PC-3 (cell line): ENCODE data around the gene DDAH2. TPM values are rescaled to one million over a fixed set of nuclear protein-coding genes. Genes with fewer than 3 reads are reported as not detected.

Source experiments
- ATAC-seq: fragments of 200-7000 bp; cut with Tn5 transposase; 2 replicates; pipeline ENCODE4 v1.9.1; 2020; ENCODE audit warnings: mild to moderate bottlenecking, moderate library complexity
- BruUV-seq: library from RNA; stranded (reverse); fragments of 400-500 nt; replicated peaks from 2 replicates; lab custom pipeline; 2021; lab: Mats Ljungman, UMichigan
- CTCF ChIA-PET: fragments of 300-600 bp; sonication (Branson Sonifier 250); formaldehyde crosslinking; loops from one replicate; lab custom pipeline; 2022; ENCODE audit warnings: antibody characterized with exemption; lab: Charles Lee
- POLR2A ChIA-PET: fragments of 300-600 bp; sonication (Branson Sonifier 250); formaldehyde crosslinking; loops from one replicate; lab custom pipeline; 2022; ENCODE audit warnings: antibody characterized with exemption; ENCODE audit not compliant: unreplicated experiment; lab: Charles Lee
- DNase-seq: peaks from one replicate; pipeline ENCODE4 v3.0.0-alpha.2; 2015
- H2AFZ ChIP-seq: fragments of 300-600 bp; sonication (generic); 2 replicates; pipeline ENCODE4 v1.6.0; 2016; ENCODE audit warnings: antibody characterized with exemption, low read length
- H3F3A ChIP-seq: fragments of 300-600 bp; sonication (generic); one replicate; pipeline ENCODE4 v1.6.0; 2017; ENCODE audit warnings: antibody characterized with exemption, low read length, control low read depth, mild to moderate bottlenecking; ENCODE audit not compliant: unreplicated experiment
- H3K27ac ChIP-seq: fragments of 300-600 bp; sonication (generic); 2 replicates; pipeline ENCODE4 v1.5.1; 2016; ENCODE audit warnings: mild to moderate bottlenecking, low read length
- H3K27me3 ChIP-seq: fragments of 300-600 bp; sonication (generic); 2 replicates; pipeline ENCODE4 v1.6.1; 2016; ENCODE audit warnings: low read length, mixed read lengths
- H3K36me3 ChIP-seq: fragments of 300-600 bp; sonication (generic); 2 replicates; pipeline ENCODE4 v1.6.1; 2016; ENCODE audit warnings: low read depth, mixed run types, low read length, mixed read lengths
- H3K4me1 ChIP-seq: fragments of 300-600 bp; sonication (generic); 2 replicates; pipeline ENCODE4 v1.5.1; 2016; ENCODE audit warnings: low read length; ENCODE audit not compliant: insufficient read depth
- H3K4me2 ChIP-seq: fragments of 300-600 bp; sonication (generic); 2 replicates; pipeline ENCODE4 v1.6.0; 2016; ENCODE audit warnings: low read length
- H3K4me3 ChIP-seq: fragments of 300-600 bp; sonication (generic); 2 replicates; pipeline ENCODE4 v1.5.1; 2016; ENCODE audit warnings: mild to moderate bottlenecking, low read length, mixed read lengths
- H3K79me2 ChIP-seq: fragments of 300-600 bp; sonication (generic); 2 replicates; pipeline ENCODE4 v1.6.1; 2017; ENCODE audit warnings: low read length, mixed read lengths
- H3K9ac ChIP-seq: fragments of 300-600 bp; sonication (generic); 2 replicates; pipeline ENCODE4 v1.6.0; 2016; ENCODE audit warnings: mild to moderate bottlenecking, low read length
- H3K9me2 ChIP-seq: fragments of 300-600 bp; sonication (generic); replicated peaks from 2 replicates; pipeline ENCODE4 v1.6.1; 2016; ENCODE audit warnings: mixed run types, low read length, mixed read lengths
- H3K9me3 ChIP-seq: fragments of 300-600 bp; sonication (generic); 2 replicates; pipeline ENCODE4 v1.6.1; 2016; ENCODE audit warnings: low read length, mixed read lengths
- H4K20me1 ChIP-seq: fragments of 300-600 bp; sonication (generic); 2 replicates; pipeline ENCODE4 v1.6.1; 2016; ENCODE audit warnings: low read length, mixed read lengths
- EZH2 ChIP-seq: fragments of 300-600 bp; sonication (generic); IDR thresholded peaks from one replicate; pipeline ENCODE4 v1.6.1; 2017; ENCODE audit warnings: antibody characterized with exemption, mild to moderate bottlenecking, low read length; ENCODE audit not compliant: unreplicated experiment
- EZH2phosphoT487 ChIP-seq: fragments of 300-600 bp; sonication (generic); IDR thresholded peaks from 2 replicates; pipeline ENCODE4 v1.6.1; 2018; ENCODE audit warnings: mild to moderate bottlenecking, antibody characterized with exemption, low read length, borderline replicate concordance
- intact Hi-C: fragments of 100-400 bp; cut with micrococcal nuclease; formaldehyde crosslinking; loops from 2 replicates; pipeline ENCODE4 v1.9.0; 2023
- total RNA-seq: library from RNA; depleted of rRNA; stranded (reverse); fragments of >200 nt; gene quantifications from 2 replicates; pipeline ENCODE4 v1.2.3, GENCODE V29; 2014
- TF ChIP-seq, protein P1 (sequence below): fragments of 300-600 bp; sonication (generic); conservative IDR thresholded peaks from 2 replicates; pipeline ENCODE4 v1.5.1; 2017; ENCODE audit warnings: antibody characterized with exemption, low read depth, mild to moderate bottlenecking, low read length

DDAH2 gene
- total RNA-seq, 1 experiment from 2014 or later, result 65.5 TPM

DNA sequence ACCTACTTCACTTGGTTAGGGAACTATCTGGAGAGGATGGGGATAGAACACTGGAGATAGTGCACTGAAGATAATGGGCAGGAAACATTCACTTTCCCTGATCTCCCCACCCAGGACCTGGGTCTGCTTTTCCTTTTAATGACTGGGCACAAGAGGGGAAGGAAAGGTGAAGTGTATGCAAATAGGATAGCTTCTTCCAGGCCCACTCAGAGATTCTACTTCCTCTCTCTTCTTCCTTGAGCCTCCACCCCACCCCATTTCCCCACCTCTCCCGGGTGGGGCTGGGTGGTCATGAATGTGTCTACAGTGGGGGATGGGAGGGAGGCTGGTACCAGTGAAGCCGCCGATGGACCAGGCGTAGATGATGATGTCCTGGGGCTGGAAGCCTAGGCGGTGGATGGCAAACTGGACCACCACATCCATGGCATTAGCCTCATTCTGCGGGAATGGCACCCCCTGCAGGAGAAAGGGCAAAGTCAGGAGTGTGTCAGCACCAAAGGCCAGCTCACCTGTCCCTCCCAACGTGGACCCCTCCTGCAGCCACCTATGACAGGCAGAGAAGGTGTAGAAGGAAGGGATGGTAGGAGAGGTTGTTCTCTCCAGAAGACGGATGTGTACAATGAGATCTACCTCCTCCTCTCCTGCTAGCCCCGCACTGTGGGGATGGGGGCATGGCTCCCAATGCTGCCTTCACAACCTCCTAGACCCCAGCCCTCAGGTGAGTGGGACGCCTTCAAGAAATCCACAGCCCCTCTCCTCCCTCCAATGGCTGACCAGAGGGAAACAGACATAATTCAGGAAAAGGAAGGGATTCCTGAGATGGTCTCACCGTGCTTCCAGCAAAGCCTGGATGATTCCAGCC is 39.6 kb downstream of the DDAH2 start:
- H3K9me2 ChIP-seq, result no peaks in the 10 kb centered on the region
- ATAC-seq, result 0 out of 2 replicates have a peak, but pooled peaks have one; percentile 35
- no peak overlapping the region for H2AFZ ChIP-seq
- BruUV-seq, result no TSS peak
- CTCF ChIA-PET, result no interaction called here
- H4K20me1 ChIP-seq, result no peaks in the 10 kb centered on the region
- no peak overlapping the region for H3K4me2 ChIP-seq
- DNase-seq, result no peak
- TF ChIP-seq, protein P1, sequence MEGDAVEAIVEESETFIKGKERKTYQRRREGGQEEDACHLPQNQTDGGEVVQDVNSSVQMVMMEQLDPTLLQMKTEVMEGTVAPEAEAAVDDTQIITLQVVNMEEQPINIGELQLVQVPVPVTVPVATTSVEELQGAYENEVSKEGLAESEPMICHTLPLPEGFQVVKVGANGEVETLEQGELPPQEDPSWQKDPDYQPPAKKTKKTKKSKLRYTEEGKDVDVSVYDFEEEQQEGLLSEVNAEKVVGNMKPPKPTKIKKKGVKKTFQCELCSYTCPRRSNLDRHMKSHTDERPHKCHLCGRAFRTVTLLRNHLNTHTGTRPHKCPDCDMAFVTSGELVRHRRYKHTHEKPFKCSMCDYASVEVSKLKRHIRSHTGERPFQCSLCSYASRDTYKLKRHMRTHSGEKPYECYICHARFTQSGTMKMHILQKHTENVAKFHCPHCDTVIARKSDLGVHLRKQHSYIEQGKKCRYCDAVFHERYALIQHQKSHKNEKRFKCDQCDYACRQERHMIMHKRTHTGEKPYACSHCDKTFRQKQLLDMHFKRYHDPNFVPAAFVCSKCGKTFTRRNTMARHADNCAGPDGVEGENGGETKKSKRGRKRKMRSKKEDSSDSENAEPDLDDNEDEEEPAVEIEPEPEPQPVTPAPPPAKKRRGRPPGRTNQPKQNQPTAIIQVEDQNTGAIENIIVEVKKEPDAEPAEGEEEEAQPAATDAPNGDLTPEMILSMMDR, result peak; percentile 61
- no peak for TF ChIP-seq EZH2phosphoT487
- no peak overlapping the region for H3K27ac ChIP-seq
- H3F3A ChIP-seq, result no peaks in the 10 kb centered on the region
- H3K4me1 ChIP-seq, result 0 out of 2 replicates have a peak, but pooled peaks cover 3% of the 10 kb centered on the region
- peaks cover 8% of the 10 kb centered on the region; the same call in 1 of the 2 replicates for H3K36me3 ChIP-seq
- no peak overlapping the region for H3K4me3 ChIP-seq
- H3K27me3 ChIP-seq, result no peaks in the 10 kb centered on the region
- no peaks in the 10 kb centered on the region for H3K79me2 ChIP-seq
- H3K9ac ChIP-seq, result no peak overlapping the region
- intact Hi-C loops, result loop anchor here (10.0 kb wide), 2 partner anchors 145 to 175 kb away; partner anchors contain the start of gene NEU1
- no peaks in the 10 kb centered on the region for H3K9me3 ChIP-seq
- POLR2A ChIA-PET, result interaction anchor here (0.6 kb wide), 1 partner anchor 31 kb away, joined by 3 read pairs; no protein-coding TSS in a partner anchor

GRCh38 chr6:31687860-31688693 is 41.0 kb downstream of the DDAH2 start:
- H4K20me1 ChIP-seq, result no peaks in the 10 kb centered on the region
- CTCF ChIA-PET, result no interaction called here
- no peaks in the 10 kb centered on the region for H3K9me3 ChIP-seq
- H2AFZ ChIP-seq, result no peak overlapping the region
- no peak for TF ChIP-seq EZH2phosphoT487
- TF ChIP-seq, protein P1, result no peak
- TF ChIP-seq EZH2, result no peak
- H3K27ac ChIP-seq, result no peak overlapping the region
- no peak overlapping the region for H3K9ac ChIP-seq
- no peak for ATAC-seq
- no peaks in the 10 kb centered on the region for H3K79me2 ChIP-seq
- H3K27me3 ChIP-seq, result no peaks in the 10 kb centered on the region
- POLR2A ChIA-PET, result no interaction called here
- no peak overlapping the region for H3K4me2 ChIP-seq
- no peaks in the 10 kb centered on the region for H3F3A ChIP-seq
- BruUV-seq, result no TSS peak
- no peaks in the 10 kb centered on the region for H3K9me2 ChIP-seq
- 0 out of 2 replicates have a peak, but pooled peaks cover 3% of the 10 kb centered on the region for H3K4me1 ChIP-seq
- H3K36me3 ChIP-seq, result peaks cover 8% of the 10 kb centered on the region; the same call in 1 of the 2 replicates
- intact Hi-C loops, result loop anchor here (10.0 kb wide), 2 partner anchors 147 to 177 kb away; partner anchors contain the start of gene NEU1
- no peak for DNase-seq
- H3K4me3 ChIP-seq, result no peak overlapping the region
